Ascending aorta (tissue), 2 donors: Measurements from ENCODE around the gene BMS1. TPM values are rescaled to one million over a fixed set of nuclear protein-coding genes. Genes with fewer than 3 reads are reported as not detected.

Experiments used
- DNase-seq, 2 donors: peaks; one replicate each; pipeline ENCODE4 v3.0.0-alpha.2; 2019; ENCODE audit warnings: low spot score in 2 of 2
- H3K27ac ChIP-seq, 2 donors: fragments of 200-600 bp; sonication (generic); one replicate each; pipeline ENCODE4 v1.5.1; 2016 to 2017; ENCODE audit warnings: mild to moderate bottlenecking in 1 of 2
- H3K27me3 ChIP-seq: fragments of 200-600 bp; sonication (generic); one replicate; pipeline ENCODE4 v1.5.1; 2017
- H3K36me3 ChIP-seq, 2 donors: fragments of 200-600 bp; sonication (generic); one replicate each; pipeline ENCODE4 v1.5.1; 2016
- H3K4me1 ChIP-seq, 2 donors: fragments of 200-600 bp; sonication (generic); one replicate each; pipeline ENCODE4 v1.5.1; 2016 to 2017; ENCODE audit warnings: mild to moderate bottlenecking in 1 of 2
- H3K4me3 ChIP-seq, 2 donors: fragments of 200-600 bp; sonication (generic); one replicate each; pipeline ENCODE4 v1.5.1; 2016 to 2017; ENCODE audit warnings: mild to moderate bottlenecking in 1 of 2
- H3K9me3 ChIP-seq, 2 donors: fragments of 200-600 bp; sonication (generic); one replicate each; pipeline ENCODE4 v1.5.1; 2016
- intact Hi-C: fragments of 100-400 bp; cut with DNase I; formaldehyde crosslinking; loops from one replicate; pipeline ENCODE4 v1.15.1; 2023
- total RNA-seq: library from RNA; depleted of rRNA; stranded (reverse); fragments of >200 nt; gene quantifications from one replicate; pipeline ENCODE4 v1.1.0, GENCODE V29; 2016
- TF ChIP-seq, protein P1 (sequence below), 3 experiments: fragments of 200-600 bp in 2 of 3; fragments of 450-650 bp in 1 of 3; sonication (generic) in 2 of 3; IDR thresholded peaks; one replicate each; pipeline ENCODE4 v1.5.1; 2016 to 2019; ENCODE audit warnings: antibody characterized with exemption in 3 of 3, mild to moderate bottlenecking in 1 of 3, moderate library complexity in 1 of 3

BMS1 gene
- total RNA-seq, 1 donor from 2014 or later, result 6.2 TPM

DNA sequence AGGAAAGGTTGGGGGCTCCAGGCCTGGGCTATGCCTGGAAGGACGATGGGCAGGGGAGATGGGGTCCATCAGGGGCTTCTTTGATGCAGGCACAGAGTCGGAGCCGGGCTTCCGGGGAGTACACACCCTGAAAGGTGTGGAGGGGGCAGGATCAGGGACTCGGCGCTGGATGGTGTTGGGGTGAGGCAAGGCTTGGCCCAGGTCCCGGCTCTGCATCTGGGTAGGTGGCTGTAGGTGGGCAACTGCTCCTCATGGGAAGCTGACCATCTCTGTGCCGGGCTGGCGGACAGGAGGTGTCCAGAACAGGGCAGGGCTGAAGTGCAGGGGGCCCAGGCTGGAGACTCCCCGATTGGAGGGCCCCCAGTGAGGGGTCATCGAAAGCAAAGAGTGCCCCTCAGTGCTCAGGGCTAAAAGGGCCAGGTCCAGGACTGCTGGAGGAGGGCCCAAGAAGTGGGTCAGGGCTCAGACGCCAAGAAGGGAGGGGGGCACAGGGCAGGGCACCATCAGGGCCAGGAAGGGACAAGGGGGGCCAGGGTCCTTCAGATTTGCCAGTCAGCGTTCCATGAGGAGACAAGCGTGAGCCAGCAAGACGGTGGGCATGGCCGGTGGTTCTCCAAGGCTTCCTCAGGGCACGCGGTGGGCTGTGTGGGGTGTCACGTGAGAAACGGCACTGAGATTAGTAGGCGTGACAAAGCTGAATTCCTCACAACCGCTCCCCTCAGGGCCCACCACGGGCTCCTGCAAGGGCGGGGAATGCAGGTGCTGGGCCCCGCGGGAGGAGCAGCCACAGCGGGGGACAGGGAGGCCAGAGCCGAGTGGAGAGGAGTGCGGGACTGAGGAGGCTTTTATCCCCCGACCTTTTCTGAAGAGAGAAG, 97.0 kb downstream of the BMS1 start:
- H3K4me1 ChIP-seq, result no peaks in the 10 kb centered on the region
- no peak for DNase-seq
- H3K9me3 ChIP-seq, result peaks cover 0 to 4% of the 10 kb centered on the region in 2 donors
- H3K36me3 ChIP-seq, result no peaks in the 10 kb centered on the region
- TF ChIP-seq, protein P1, sequence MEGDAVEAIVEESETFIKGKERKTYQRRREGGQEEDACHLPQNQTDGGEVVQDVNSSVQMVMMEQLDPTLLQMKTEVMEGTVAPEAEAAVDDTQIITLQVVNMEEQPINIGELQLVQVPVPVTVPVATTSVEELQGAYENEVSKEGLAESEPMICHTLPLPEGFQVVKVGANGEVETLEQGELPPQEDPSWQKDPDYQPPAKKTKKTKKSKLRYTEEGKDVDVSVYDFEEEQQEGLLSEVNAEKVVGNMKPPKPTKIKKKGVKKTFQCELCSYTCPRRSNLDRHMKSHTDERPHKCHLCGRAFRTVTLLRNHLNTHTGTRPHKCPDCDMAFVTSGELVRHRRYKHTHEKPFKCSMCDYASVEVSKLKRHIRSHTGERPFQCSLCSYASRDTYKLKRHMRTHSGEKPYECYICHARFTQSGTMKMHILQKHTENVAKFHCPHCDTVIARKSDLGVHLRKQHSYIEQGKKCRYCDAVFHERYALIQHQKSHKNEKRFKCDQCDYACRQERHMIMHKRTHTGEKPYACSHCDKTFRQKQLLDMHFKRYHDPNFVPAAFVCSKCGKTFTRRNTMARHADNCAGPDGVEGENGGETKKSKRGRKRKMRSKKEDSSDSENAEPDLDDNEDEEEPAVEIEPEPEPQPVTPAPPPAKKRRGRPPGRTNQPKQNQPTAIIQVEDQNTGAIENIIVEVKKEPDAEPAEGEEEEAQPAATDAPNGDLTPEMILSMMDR (IDR thresholded peaks at IDR 0.05), result no peak
- intact Hi-C loops, result no loop called here
- no peak overlapping the region for H3K4me3 ChIP-seq
- H3K27me3 ChIP-seq, result no peaks in the 10 kb centered on the region
- H3K27ac ChIP-seq, result no peak overlapping the region

DNA sequence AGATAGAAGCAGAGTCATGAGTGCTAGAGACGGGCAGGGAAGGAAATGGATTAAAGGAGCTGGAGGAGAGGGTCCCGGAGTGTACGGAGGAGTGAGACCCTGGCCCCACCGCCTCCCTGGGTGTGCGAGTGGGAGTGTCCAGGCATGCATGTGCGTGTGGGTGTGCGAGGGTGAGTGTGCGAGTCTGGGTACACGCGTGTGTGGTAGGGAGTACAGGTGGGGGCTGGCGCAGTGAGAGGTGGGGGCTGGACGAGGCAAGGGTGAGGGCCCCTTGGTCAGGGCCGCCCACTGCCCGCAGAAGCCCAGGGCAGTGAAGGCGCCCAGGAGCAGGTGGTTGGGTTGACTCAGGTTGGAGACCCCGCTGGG, 97.6 kb downstream of the BMS1 start:
- Histone ChIP-seq H3K4me1 (no peaks in the 10 kb centered on the region), H3K4me3 (no peak overlapping the region), H3K27me3 (no peaks in the 10 kb centered on the region), H3K36me3 (no peaks in the 10 kb centered on the region), H3K27ac (no peak overlapping the region), H3K9me3 (peaks cover 0 to 4% of the 10 kb centered on the region in 2 donors)
- DNase-seq, result no peak
- intact Hi-C loops, result no loop called here
- TF ChIP-seq, protein P1 (IDR thresholded peaks at IDR 0.05), result no peak

DNA sequence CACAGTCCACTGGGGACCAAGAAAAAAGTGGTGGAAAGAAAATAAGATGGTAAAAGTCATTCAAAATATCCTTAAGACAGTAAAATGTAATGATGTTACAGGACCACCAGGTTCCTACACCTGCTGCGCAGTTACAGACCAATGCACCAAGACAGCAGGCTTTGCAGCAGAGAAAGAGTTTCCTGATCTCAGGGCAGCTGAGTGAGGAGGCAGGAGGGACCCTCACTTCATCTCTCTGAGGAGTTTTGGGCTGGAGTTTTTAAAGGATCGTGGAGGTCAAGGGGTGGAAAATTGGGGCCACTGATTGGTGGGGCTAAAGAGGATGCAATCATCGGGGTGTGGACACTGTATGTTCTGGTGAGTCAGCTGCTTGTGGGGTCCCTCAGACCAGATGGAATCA, 100.0 kb downstream of the BMS1 start:
- H3K27ac ChIP-seq, result no peak overlapping the region
- intact Hi-C loops, result no loop called here
- H3K4me3 ChIP-seq, result no peak overlapping the region
- DNase-seq, result no peak
- H3K36me3 ChIP-seq, result no peaks in the 10 kb centered on the region
- TF ChIP-seq, protein P1 (IDR thresholded peaks at IDR 0.05), result no peak
- peaks cover 0 to 4% of the 10 kb centered on the region in 2 donors for H3K9me3 ChIP-seq
- H3K27me3 ChIP-seq, result no peaks in the 10 kb centered on the region
- no peaks in the 10 kb centered on the region for H3K4me1 ChIP-seq

Other genes starting within 250 kb of the BMS1 start
- 8.6 TPM for gene ZNF33B, start 144.2 kb upstream of the BMS1 start, total RNA-seq